ENCODE data around the gene FAM240B.
A peak's percentile ranks its signal among the peaks of the same experiment; 100 is the strongest.

The FAM240B gene

DNA sequence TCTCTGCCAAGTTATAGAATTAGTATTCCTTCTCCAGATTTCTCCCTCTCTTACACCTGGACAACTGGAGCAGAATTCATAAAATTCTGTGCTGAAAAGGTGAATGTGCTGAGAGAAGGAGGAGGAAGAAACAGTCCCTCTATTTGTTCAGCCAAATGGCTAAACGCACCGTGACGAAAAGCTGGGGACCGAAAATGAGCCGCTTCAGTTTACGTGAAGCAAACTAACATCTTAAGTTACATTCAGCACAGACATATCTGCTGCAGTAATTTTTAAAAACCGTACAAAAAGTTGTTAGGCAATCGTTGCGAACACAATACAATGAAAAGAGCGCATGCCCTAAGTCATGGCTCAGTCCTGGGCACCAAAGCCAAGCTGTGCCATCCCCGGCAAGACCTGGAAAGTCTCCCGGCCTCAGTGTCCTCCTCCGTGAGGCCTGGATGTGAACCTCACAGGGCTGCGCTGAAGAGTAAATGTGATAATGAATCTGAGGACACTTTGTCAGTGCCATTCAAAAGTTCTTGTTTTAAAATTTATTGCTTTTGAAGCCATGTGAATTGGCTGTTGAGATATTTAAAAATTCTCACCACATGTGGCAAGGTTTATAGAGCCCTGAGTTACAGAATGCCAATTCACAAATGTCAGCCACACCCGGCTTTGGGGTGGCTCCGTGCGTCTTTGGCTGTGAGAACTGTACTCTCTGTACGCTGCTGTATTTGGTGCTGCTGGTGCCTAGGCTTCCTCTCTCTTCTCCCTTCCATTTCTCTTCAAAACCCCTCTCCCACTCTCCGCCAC lies 46.3 kb downstream of the FAM240B start:
- H3K27ac ChIP-seq: no peak overlapping the region
- TF ChIP-seq, protein P1, sequence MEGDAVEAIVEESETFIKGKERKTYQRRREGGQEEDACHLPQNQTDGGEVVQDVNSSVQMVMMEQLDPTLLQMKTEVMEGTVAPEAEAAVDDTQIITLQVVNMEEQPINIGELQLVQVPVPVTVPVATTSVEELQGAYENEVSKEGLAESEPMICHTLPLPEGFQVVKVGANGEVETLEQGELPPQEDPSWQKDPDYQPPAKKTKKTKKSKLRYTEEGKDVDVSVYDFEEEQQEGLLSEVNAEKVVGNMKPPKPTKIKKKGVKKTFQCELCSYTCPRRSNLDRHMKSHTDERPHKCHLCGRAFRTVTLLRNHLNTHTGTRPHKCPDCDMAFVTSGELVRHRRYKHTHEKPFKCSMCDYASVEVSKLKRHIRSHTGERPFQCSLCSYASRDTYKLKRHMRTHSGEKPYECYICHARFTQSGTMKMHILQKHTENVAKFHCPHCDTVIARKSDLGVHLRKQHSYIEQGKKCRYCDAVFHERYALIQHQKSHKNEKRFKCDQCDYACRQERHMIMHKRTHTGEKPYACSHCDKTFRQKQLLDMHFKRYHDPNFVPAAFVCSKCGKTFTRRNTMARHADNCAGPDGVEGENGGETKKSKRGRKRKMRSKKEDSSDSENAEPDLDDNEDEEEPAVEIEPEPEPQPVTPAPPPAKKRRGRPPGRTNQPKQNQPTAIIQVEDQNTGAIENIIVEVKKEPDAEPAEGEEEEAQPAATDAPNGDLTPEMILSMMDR (conservative IDR thresholded peaks at IDR 0.05): no peak

DNA sequence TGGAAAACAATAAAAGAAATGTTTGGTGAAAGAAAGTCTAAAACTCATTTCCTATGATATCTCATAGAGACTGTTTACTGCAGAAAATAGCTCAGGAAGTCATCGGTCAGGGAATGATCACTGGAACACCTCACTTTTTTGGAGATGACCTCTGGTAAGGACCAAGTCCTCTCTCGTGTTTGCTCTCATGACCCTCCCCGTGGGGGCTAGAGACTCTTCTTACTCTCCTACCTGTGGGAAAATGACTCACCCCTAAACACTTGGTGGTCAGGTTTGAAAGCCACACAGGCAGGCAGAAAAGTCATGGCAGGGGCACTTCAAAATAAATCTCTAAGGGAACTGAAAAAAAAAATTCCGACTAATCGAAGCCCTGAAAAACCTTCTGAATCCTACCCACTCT lies 48.2 kb downstream of the FAM240B start:
- H3K27ac ChIP-seq: peak overlapping the region; percentile 70
- TF ChIP-seq, protein P1 (conservative IDR thresholded peaks at IDR 0.05): no peak

- peak overlapping the region; percentile 70 for H3K27ac ChIP-seq
Measured at GRCh38 chr9:38671372-38671731, 48.6 kb downstream of the FAM240B start.

DNA sequence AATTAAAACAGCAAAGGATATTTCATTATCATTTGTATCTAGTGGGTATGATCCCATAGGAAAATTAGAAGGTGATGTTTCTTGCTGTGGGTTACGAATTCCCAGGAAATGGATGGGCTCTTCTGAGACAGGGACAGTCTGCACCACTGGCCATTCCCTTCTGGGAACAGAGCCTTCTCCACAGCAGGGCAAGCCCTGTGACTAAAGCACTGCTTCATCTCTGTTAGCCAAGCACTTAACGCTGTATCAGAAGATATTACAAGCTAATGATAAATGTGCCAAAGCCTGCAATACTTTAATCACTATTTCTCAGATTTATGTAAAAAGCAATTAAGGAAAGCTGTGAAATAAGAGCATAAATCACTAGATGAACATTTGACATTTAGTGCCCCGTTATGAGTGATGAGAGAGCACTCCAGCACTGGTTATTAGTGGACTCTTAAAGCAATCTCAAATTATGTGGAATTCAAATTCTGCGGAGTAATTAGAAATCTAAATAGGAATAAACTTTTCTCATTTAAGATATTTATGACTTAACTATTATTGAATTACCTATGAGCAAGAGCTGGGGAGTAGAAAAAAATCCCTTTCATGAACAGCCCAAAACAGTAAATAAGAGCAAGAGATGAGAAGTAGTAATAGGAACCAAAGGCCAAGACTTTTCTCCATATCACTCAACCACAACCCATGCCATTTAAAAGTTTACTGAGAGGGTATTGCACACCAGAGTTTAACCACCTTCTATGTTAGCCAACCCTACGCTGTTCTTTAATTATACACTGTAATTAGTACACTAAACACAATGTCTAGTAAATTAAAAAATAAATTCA lies 49.2 kb downstream of the FAM240B start:
- TF ChIP-seq, protein P1 (conservative IDR thresholded peaks at IDR 0.05): no peak
- H3K27ac ChIP-seq: no peak overlapping the region

More at GRCh38 chr9:38671372-38671731, 48.6 kb downstream of the FAM240B start:
- TF ChIP-seq, protein P1 (conservative IDR thresholded peaks at IDR 0.05): no peak

GRCh38 chr9:38668791-38669466 lies 51.0 kb downstream of the FAM240B start:
- no peak overlapping the region for H3K27ac ChIP-seq
- TF ChIP-seq, protein P1 (conservative IDR thresholded peaks at IDR 0.05): no peak

DNA sequence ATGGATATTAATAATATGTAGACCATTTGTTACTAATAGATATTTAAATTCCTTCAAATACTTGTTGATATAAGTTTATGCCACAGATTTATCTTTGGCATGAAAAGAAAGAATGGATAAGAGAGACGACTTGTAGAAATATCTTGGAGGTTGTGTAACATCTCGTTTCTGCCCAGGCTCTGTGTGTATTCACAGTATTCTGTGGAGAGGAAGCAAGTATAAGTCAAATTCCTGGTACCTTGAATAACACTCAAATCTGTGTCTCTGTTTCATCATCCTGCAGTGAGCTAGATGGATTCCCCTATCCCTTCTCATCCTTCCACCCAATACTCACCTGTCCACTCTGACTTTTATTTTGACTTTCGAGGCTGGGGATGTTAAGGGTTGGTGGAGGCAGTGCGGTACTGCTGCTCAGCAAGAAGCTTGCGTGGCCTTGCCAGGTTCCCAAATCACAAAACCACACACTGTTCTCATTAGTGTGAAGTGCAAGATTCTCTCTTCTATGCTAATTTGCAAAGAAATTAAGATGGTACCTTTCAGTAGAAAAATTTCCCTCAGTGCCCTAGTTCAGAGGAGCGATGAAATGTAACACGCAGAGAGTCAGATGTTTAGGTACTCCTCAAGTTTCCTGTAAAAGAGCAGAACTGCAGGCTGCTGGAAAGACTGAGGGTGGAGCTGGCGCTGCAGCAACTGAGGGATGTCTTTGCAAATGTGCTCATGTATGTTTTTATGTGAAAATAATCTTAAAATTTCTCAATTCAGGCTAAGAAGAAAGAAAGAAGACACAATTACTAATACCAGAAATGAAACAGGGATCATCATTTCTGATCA lies 57.0 kb downstream of the FAM240B start:
- TF ChIP-seq, protein P1 (conservative IDR thresholded peaks at IDR 0.05): peak; percentile 79
- H3K27ac ChIP-seq: no peak overlapping the region
